Activated naive CD8-positive, alpha-beta T cell (primary cell): ENCODE results near the gene SPR.

Experiments used
- H3K27ac Mint-ChIP-seq: one replicate; pipeline ENCODE4 v1.8.0; 2021; ENCODE audit warnings: mixed read lengths
- H3K27me3 Mint-ChIP-seq: one replicate; pipeline ENCODE4 v1.8.0; 2021; ENCODE audit warnings: mixed read lengths
- H3K36me3 Mint-ChIP-seq: one replicate; pipeline ENCODE4 v1.8.0; 2021; ENCODE audit warnings: mixed read lengths
- H3K4me1 Mint-ChIP-seq: one replicate; pipeline ENCODE4 v1.8.0; 2021; ENCODE audit warnings: low read depth, mixed read lengths
- H3K4me3 Mint-ChIP-seq: one replicate; pipeline ENCODE4 v1.8.0; 2021; ENCODE audit warnings: mild to moderate bottlenecking, mixed read lengths
- H3K9me3 Mint-ChIP-seq: one replicate; pipeline ENCODE4 v1.8.0; 2021; ENCODE audit warnings: low read depth, mixed read lengths

The SPR gene

GRCh38 chr2:72887032-72887739, at the start of gene SPR:
TSS of gene SPR (plus strand) at chr2:72887408. CDS start at chr2:72887433, 25 bp downstream.
- Mint-ChIP-seq H3K9me3 (no peaks in the 10 kb centered on the region), H3K27me3 (peaks cover 49% of the 10 kb centered on the region), H3K4me1 (no peaks in the 10 kb centered on the region), H3K36me3 (peaks cover 4% of the 10 kb centered on the region), H3K4me3 (peak within 1 kb of the TSS; percentile 83), H3K27ac (no peak within 1 kb of the TSS)

GRCh38 chr2:72840066-72840465, 47.1 kb upstream of the SPR start:
- no peaks in the 10 kb centered on the region for H3K9me3 Mint-ChIP-seq
- H3K27me3 Mint-ChIP-seq = peaks cover 18% of the 10 kb centered on the region
- no peak overlapping the region for H3K27ac Mint-ChIP-seq
- H3K36me3 Mint-ChIP-seq = no peaks in the 10 kb centered on the region
- H3K4me3 Mint-ChIP-seq = no peak overlapping the region
- no peaks in the 10 kb centered on the region for H3K4me1 Mint-ChIP-seq

GRCh38 chr2:72841462-72842125, 45.6 kb upstream of the SPR start:
- Mint-ChIP-seq H3K4me1 (no peaks in the 10 kb centered on the region), H3K36me3 (no peaks in the 10 kb centered on the region), H3K27ac (no peak overlapping the region), H3K4me3 (no peak overlapping the region), H3K9me3 (no peaks in the 10 kb centered on the region), H3K27me3 (peaks cover 18% of the 10 kb centered on the region)

GRCh38 chr2:72843301-72843700, 43.9 kb upstream of the SPR start:
- no peak overlapping the region for H3K4me3 Mint-ChIP-seq

GRCh38 chr2:72846171-72847095, 40.8 kb upstream of the SPR start:
- no peak overlapping the region for H3K27ac Mint-ChIP-seq
- no peak overlapping the region for H3K4me3 Mint-ChIP-seq
- H3K36me3 Mint-ChIP-seq = no peaks in the 10 kb centered on the region
- no peaks in the 10 kb centered on the region for H3K9me3 Mint-ChIP-seq
- peaks cover 11% of the 10 kb centered on the region for H3K27me3 Mint-ChIP-seq
- H3K4me1 Mint-ChIP-seq = no peaks in the 10 kb centered on the region

More at GRCh38 chr2:72843301-72843700, 43.9 kb upstream of the SPR start:
- Mint-ChIP-seq H3K27ac (no peak overlapping the region), H3K27me3 (peaks cover 18% of the 10 kb centered on the region), H3K9me3 (no peaks in the 10 kb centered on the region), H3K4me1 (no peaks in the 10 kb centered on the region), H3K36me3 (no peaks in the 10 kb centered on the region)

- no peak overlapping the region for H3K27ac Mint-ChIP-seq
- peaks cover 11% of the 10 kb centered on the region for H3K27me3 Mint-ChIP-seq
- no peak overlapping the region for H3K4me3 Mint-ChIP-seq
- H3K4me1 Mint-ChIP-seq = no peaks in the 10 kb centered on the region
- H3K36me3 Mint-ChIP-seq = no peaks in the 10 kb centered on the region
- no peaks in the 10 kb centered on the region for H3K9me3 Mint-ChIP-seq
Observed at GRCh38 chr2:72847534-72848315, 39.5 kb upstream of the SPR start.

GRCh38 chr2:72848436-72849137, 38.6 kb upstream of the SPR start:
- Mint-ChIP-seq H3K36me3 (no peaks in the 10 kb centered on the region), H3K27me3 (peaks cover 9% of the 10 kb centered on the region), H3K9me3 (no peaks in the 10 kb centered on the region), H3K4me1 (no peaks in the 10 kb centered on the region), H3K4me3 (no peak overlapping the region), H3K27ac (no peak overlapping the region)

GRCh38 chr2:72849138-72849462, 38.1 kb upstream of the SPR start:
- no peaks in the 10 kb centered on the region for H3K36me3 Mint-ChIP-seq
- H3K27me3 Mint-ChIP-seq = peaks cover 9% of the 10 kb centered on the region
- H3K27ac Mint-ChIP-seq = no peak overlapping the region
- no peaks in the 10 kb centered on the region for H3K4me1 Mint-ChIP-seq
- H3K4me3 Mint-ChIP-seq = no peak overlapping the region
- no peaks in the 10 kb centered on the region for H3K9me3 Mint-ChIP-seq

GRCh38 chr2:72851333-72851732, 35.9 kb upstream of the SPR start:
- Mint-ChIP-seq H3K4me1 (no peaks in the 10 kb centered on the region), H3K4me3 (no peak overlapping the region), H3K27me3 (peaks cover 14% of the 10 kb centered on the region), H3K36me3 (no peaks in the 10 kb centered on the region), H3K9me3 (no peaks in the 10 kb centered on the region), H3K27ac (no peak overlapping the region)

GRCh38 chr2:72859831-72860262, 27.4 kb upstream of the SPR start:
- Mint-ChIP-seq H3K9me3 (no peaks in the 10 kb centered on the region), H3K36me3 (no peaks in the 10 kb centered on the region), H3K27me3 (peaks cover 44% of the 10 kb centered on the region), H3K4me1 (peaks cover 9% of the 10 kb centered on the region), H3K4me3 (no peak overlapping the region), H3K27ac (no peak overlapping the region)

- no peak overlapping the region for H3K27ac Mint-ChIP-seq
- H3K9me3 Mint-ChIP-seq = no peaks in the 10 kb centered on the region
- H3K4me1 Mint-ChIP-seq = peaks cover 9% of the 10 kb centered on the region
- H3K36me3 Mint-ChIP-seq = no peaks in the 10 kb centered on the region
- peak overlapping the region; percentile 62 for H3K4me3 Mint-ChIP-seq
- peaks cover 41% of the 10 kb centered on the region for H3K27me3 Mint-ChIP-seq
Observed at GRCh38 chr2:72862239-72862988, 24.8 kb upstream of the SPR start.

GRCh38 chr2:72863046-72863445, 24.2 kb upstream of the SPR start:
- H3K4me3 Mint-ChIP-seq = no peak overlapping the region
- no peaks in the 10 kb centered on the region for H3K36me3 Mint-ChIP-seq
- H3K9me3 Mint-ChIP-seq = no peaks in the 10 kb centered on the region
- peaks cover 39% of the 10 kb centered on the region for H3K27me3 Mint-ChIP-seq
- no peak overlapping the region for H3K27ac Mint-ChIP-seq
- H3K4me1 Mint-ChIP-seq = peaks cover 9% of the 10 kb centered on the region

GRCh38 chr2:72864500-72864899, 22.7 kb upstream of the SPR start:
- peaks cover 9% of the 10 kb centered on the region for H3K4me1 Mint-ChIP-seq
- no peaks in the 10 kb centered on the region for H3K36me3 Mint-ChIP-seq
- H3K9me3 Mint-ChIP-seq = no peaks in the 10 kb centered on the region
- H3K27ac Mint-ChIP-seq = no peak overlapping the region
- peaks cover 39% of the 10 kb centered on the region for H3K27me3 Mint-ChIP-seq
- H3K4me3 Mint-ChIP-seq = no peak overlapping the region
